HG03460 (cell line): ENCODE measurements around the gene HAUS3.

Source experiments
- ATAC-seq: cut with Tn5 transposase; IDR thresholded peaks from one replicate; pipeline ENCODE4 v1.9.1; 2021; ENCODE audit not compliant: unreplicated experiment

The HAUS3 gene

GRCh38 chr4:2241410-2242353 is at the start of gene HAUS3, which contains the start of gene POLN:
Gene HAUS3, minus strand, starts transcription at chr4:2242121. Its CDS starts 1,175 bp downstream, at chr4:2240946.
Gene POLN, minus strand, starts transcription at chr4:2242121. Its CDS starts 12,890 bp downstream, at chr4:2229231.
- ATAC-seq = peak; percentile 87

GRCh38 chr4:2290974-2291704 is 49.2 kb upstream of the HAUS3 start:
- ATAC-seq = no peak

- no peak for ATAC-seq
These were observed 48.6 kb upstream of the HAUS3 start for GRCh38 chr4:2290488-2290887.

- no peak for ATAC-seq
These were observed 48.0 kb upstream of the HAUS3 start for GRCh38 chr4:2289955-2290333.

GRCh38 chr4:2289311-2289954 is 47.5 kb upstream of the HAUS3 start:
- ATAC-seq = no peak

GRCh38 chr4:2288051-2288541 is 46.2 kb upstream of the HAUS3 start:
- no peak for ATAC-seq

- no peak for ATAC-seq
These were observed 45.6 kb upstream of the HAUS3 start for GRCh38 chr4:2287594-2287915.

GRCh38 chr4:2286904-2287593 is 45.1 kb upstream of the HAUS3 start:
- no peak for ATAC-seq

GRCh38 chr4:2285613-2286381 is 43.9 kb upstream of the HAUS3 start:
- no peak for ATAC-seq

- ATAC-seq = no peak
These were observed 43.2 kb upstream of the HAUS3 start for GRCh38 chr4:2284934-2285612.

- ATAC-seq = no peak
These were observed 42.4 kb upstream of the HAUS3 start for GRCh38 chr4:2284161-2284933.

- ATAC-seq = no peak
These were observed 41.3 kb upstream of the HAUS3 start for GRCh38 chr4:2283199-2283711.

GRCh38 chr4:2281575-2282343 is 39.8 kb upstream of the HAUS3 start:
- ATAC-seq = peak; percentile 87

- ATAC-seq = no peak
These were observed 38.8 kb upstream of the HAUS3 start for GRCh38 chr4:2280531-2281300.

- no peak for ATAC-seq
These were observed 36.0 kb upstream of the HAUS3 start for GRCh38 chr4:2277956-2278355.

GRCh38 chr4:2276581-2277325 is 34.8 kb upstream of the HAUS3 start:
- no peak for ATAC-seq
